ENCODE results near the gene NCOA3.
A peak's percentile ranks its signal among the peaks of the same experiment; 100 is the strongest.
"Not testable (repeated sequence)": the region's sequence is repeated elsewhere in the genome, so short reads cannot be mapped to it uniquely, and the experiment has no call there.

Gene NCOA3

GRCh38 chr20:47502271-47503239 lies 868 bp downstream of the NCOA3 start:
- peak; percentile 55 for DNase-seq

DNA sequence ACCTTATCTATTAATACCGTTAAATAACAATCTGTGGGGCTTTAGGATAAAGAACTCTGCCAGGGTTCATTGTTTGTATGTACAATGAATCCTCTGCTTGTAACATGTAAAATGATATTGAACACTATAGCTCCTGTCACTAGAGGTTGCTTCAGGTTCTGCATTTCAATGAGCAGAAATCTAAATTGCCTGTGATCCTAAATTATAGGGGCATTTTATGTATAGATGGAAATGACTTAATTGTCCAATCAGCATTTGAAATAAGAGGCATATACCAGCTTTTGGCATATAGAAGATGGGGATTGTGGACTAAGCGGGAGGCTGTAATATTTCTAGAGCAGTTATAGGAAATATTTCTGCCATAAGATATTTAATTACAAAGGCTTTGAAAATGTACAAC lies 2.0 kb downstream of the NCOA3 start:
- DNase-seq = no peak

GRCh38 chr20:47506335-47506734 lies 4.6 kb downstream of the NCOA3 start:
- DNase-seq = no peak

DNA sequence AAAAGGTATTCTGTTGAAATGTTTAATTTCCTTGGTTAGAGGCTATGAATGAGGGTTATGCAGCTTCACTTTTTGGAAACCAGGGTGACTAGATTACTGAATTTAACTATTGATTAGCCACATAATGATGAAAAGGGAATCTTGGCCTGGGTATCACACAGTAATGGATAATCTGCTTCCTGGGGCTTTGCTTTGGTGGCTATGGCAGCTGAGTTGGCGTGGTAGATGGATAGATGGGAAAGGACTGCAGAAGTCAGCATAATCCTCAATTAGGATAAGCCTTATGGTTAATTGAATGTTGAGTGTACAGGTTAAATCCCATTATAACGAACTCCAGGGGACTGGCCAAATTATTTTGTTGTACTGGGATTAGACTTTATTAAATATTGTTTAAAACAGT lies 5.2 kb downstream of the NCOA3 start:
- no peak for DNase-seq

- DNase-seq = not testable (repeated sequence)
These were observed 5.7 kb downstream of the NCOA3 start for GRCh38 chr20:47507275-47507981.

DNA sequence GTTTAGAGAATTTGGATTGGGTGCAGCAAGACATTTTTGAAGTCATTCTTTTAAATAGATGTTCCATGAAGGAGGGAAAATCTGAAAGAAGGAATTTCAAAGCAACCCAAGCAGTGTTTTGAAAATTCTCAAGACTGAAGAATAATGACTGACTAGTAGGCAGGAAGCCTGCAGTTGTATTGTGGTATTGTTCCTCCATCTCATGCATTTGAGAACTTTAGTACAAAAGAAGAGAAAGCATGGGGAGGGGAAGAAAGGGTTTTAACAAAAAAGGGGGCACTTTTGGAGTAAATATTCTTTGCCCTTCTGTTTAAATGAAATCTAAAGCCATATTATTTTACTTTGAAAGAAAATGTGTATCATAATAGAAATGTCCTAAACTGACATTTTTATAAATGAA lies 6.6 kb downstream of the NCOA3 start:
- DNase-seq = no peak

DNA sequence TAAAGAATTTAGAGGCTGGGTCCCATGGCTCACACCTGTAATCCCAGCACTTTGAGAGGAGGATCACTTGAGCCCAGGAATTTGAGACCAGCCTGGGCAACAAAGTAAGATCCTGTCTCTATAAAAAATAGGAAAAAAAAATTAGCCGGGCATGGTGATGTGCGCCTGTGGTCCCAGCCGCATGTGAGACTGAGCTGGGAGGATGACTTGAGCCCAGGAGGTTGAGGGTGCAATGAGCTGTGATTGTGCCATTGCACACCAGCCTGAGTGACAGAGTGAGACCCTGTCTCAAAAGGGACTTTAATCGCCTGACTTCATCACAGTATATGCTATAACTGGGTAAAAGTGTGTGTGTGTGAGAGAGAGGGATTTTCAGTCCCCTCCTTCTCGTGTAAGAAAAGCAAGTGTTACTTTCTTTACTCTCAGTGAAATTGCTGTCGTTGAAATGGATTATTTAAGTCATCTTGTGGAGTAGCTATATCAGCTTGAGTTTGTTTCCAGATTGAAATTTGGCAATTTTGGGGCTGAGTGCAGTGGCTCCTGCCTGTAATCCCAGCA lies 7.5 kb downstream of the NCOA3 start:
- DNase-seq = no peak

DNA sequence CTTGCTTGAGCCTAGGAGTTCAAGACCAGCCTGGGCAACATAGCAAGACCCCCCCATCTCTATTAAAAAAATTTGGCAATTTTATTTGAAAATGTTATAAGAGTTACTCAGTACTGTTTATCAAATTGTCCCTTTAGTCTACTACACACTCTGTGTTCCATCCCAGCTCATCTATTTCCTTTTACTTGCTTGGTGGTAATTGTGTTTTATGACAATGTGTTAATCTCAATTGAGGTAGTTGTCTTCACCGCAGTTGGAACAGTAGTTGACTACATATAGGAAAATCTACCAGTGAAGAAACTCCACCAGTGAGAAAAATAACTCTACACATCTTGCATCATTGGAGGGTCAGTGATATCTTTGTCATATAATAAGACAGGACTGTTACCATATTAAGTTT lies 8.0 kb downstream of the NCOA3 start:
- DNase-seq = no peak

GRCh38 chr20:47515843-47516242 lies 14.2 kb downstream of the NCOA3 start:
- DNase-seq = no peak

DNA sequence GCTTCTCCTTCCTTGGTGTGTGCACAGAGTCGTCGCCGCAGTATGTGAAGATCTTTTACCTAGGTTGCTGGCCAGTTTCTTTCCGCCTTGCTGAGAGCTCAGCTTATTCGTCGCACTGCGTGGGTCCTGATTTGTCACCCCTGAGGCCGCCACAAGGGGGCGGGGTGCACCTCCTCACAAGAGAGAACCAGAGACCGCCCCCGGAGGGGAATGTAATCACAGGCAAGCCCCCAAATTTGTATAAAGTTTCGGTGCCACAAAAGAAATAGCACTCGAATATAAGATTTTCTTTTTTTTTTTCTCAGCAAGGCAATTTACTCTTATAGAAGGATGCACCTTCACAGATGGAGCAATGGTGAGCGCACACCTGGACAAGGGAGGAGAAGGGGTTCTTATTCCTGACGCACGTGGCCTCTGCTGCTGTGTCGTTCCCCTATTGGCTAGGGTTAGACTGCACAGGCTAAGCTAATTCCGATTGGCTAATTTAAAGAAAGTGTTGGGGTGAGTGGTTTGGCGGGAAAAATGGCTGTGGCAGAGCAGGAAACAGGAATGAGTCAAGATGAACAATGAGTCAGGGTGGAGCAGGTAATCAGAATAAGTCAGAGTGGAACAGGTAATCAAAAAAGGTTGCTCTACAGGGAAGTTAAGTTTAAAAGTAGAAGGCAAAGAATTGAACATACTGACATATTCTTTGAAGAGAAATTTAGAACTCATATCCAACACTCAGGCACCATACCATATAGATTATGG lies 19.5 kb downstream of the NCOA3 start:
- no peak for DNase-seq

DNA sequence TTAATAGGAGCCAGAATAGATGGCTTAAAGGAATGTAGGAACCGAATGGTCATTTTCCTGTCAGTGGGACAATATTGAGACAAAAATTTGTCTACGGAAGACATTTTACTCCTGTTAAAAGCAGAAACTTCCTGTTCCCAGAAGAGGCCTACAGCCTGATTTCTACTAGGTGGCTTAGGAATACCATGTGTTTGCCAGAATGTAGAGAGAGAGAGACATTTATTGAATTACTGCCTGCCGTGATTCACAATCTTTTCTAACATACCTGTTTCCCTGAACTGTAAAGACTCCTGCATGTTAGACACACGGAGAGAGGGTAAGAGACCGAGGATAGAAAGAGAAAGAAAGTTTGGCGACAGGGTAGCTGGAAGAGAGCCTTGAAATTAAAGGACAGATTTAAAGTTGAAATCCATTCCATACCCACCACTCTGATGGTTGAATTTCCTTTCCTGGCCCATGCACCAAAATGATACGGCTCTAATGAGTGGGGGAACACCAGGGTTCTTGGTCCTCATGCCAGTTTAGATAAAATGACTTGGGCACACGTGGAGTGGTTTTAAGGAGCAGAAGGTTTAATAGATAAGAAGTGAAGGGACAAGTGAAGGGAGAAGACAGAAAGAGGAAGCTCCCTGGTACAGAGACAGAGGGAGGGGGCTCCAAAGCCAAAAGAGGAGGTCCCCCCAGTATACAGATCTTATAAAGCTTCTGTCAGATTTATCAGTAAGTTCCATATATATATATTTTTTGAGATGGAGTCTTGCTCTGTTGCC lies 22.5 kb downstream of the NCOA3 start:
- no peak for DNase-seq

- DNase-seq = no peak
These were observed 25.5 kb downstream of the NCOA3 start for GRCh38 chr20:47527004-47527800.

DNA sequence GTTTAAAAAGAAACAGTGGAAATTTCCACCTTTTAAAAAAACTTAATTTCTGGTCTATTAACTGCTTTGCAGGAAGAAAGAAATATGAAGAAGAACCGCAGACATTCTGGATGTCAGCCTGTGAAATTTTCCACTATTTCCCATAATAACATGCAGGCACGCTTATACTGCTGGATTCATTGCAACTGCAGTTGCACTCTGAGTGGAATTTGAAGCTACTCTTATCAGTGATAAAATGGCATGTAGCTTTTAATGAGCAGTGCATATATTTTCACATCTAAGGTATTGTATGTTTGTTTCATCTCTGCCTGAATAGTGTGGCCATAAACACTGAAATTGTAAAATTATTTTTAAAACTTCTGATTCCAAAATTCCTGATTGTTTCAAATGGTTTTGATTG lies 28.2 kb downstream of the NCOA3 start:
- no peak for DNase-seq

- DNase-seq = no peak
These were observed 29.8 kb downstream of the NCOA3 start for GRCh38 chr20:47531458-47531857.

- DNase-seq = no peak
These were observed 30.3 kb downstream of the NCOA3 start for GRCh38 chr20:47532002-47532401.

DNA sequence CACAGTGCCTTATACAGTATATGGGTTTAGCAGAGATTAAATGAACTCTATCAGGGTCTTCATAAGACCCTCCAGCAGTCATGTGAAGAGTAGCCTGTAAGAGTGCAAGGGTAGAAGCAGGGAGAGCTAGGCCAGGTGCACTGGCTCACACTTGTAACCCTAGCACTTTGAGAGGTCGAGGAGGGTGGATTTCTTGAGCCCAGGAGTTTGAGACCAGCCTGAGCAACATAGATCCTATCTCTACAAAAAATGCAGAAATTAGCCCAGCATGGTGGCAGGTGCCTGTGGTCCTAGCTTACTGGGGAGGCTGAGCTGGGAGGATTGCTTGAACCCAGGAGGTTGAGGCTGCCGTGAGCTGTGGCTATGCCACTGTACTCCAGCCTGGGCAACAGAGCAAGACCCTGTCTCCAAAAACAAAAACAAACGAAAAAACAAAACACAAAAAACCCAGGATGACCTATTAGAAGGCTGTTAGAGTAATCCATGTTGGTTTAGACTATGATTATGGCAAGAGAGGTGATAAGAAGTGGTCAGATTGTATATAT lies 31.9 kb downstream of the NCOA3 start:
- DNase-seq = no peak

DNA sequence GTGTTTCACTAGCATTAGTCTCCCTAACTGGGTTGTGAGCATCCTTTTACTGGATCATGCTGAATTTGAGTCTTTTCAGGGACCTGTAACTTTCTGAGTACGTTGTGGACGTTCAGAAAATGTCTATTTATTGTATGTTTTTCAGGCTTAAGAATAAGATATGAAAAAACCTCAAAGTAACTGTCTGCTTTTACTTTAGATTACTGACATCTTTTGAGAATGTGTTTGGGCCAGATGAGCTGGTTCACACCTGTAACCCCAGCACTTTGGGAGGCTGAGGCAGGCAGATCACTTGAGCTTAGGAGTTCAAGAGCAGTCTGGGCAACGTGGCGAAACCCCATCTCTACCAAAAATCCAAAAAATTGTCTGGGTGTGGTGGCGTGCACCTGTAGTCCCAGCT lies 32.7 kb downstream of the NCOA3 start:
- no peak for DNase-seq

GRCh38 chr20:47535088-47535487 lies 33.4 kb downstream of the NCOA3 start:
- DNase-seq = no peak

- no peak for DNase-seq
These were observed 34.3 kb downstream of the NCOA3 start for GRCh38 chr20:47535994-47536393.

GRCh38 chr20:47540443-47541354 lies 39.0 kb downstream of the NCOA3 start:
- peak; percentile 5 for DNase-seq
